Fibroblast of skin of scalp (primary cell): ENCODE measurements around the gene UGT2B10. TPM values are rescaled to one million over a fixed set of nuclear protein-coding genes. Genes with fewer than 3 reads are reported as not detected.
"Not testable (repeated sequence)": the region's sequence is repeated elsewhere in the genome, so short reads cannot be mapped to it uniquely, and the experiment has no call there.

Experiments used
- DNase-seq: peaks from one replicate; pipeline ENCODE4 v3.0.0-alpha.2; 2013
- polyA plus RNA-seq, 2 experiments: library from polyadenylated mRNA; unstranded; fragments of 120-200 nt; gene quantifications; one replicate each; pipeline ENCODE4 v1.2.1, GENCODE V29; 2013; ENCODE audit not compliant: insufficient read length in 2 of 2

The UGT2B10 gene
- polyA plus RNA-seq (2013, experiment 1 of 2; ENCODE audit: insufficient read length): not detected
- polyA plus RNA-seq (2013, experiment 2 of 2; ENCODE audit: insufficient read length): not detected

- not testable (repeated sequence) for DNase-seq
Observed at GRCh38 chr4:68815617-68816409, at the start of gene UGT2B10. Gene UGT2B10, plus strand, starts transcription at chr4:68815994. Its CDS starts 26 bp downstream, at chr4:68816020.

DNA sequence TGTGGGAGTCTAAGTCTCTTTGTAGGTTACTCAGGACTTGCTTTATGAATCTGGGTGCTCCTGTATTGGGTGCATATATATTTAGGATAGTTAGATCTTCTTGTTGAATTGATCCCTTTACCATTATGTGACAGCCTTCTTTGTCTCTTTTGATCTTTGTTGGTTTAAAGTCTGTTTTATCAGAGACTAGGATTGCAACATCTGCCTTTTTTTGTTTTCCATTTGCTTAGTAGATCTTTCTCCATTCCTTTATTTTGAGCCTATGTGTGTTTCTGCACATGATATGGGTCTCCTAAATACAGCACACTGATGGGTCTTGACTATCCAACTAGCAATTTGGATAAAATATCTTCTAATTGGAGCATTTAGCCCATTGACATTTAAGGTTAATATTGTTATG lies 44.0 kb upstream of the UGT2B10 start:
- not testable (repeated sequence) for DNase-seq

DNA sequence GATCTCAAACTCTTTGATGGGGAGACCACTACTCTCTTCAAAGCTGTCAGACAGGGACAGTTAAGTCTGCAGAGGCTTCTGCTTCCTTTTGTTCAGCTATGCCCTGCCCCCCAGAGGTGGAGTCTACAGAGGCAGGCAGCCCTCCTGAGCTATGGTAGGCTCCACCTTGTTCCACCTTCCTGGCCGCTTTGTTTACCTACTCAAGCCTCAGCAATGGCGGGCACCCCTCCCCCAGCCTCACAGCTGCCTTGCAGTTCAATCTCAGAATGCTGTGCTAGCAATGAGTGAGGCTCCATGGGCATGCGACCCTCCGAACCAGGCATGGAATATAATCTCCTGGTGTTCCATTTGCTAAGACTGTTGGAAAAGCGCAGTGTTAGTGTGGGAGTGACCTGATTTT lies 42.1 kb upstream of the UGT2B10 start:
- DNase-seq: no peak

GRCh38 chr4:68780232-68780631 lies 35.6 kb upstream of the UGT2B10 start:
- no peak for DNase-seq

GRCh38 chr4:68797048-68797447 lies 18.7 kb upstream of the UGT2B10 start:
- no peak for DNase-seq

DNA sequence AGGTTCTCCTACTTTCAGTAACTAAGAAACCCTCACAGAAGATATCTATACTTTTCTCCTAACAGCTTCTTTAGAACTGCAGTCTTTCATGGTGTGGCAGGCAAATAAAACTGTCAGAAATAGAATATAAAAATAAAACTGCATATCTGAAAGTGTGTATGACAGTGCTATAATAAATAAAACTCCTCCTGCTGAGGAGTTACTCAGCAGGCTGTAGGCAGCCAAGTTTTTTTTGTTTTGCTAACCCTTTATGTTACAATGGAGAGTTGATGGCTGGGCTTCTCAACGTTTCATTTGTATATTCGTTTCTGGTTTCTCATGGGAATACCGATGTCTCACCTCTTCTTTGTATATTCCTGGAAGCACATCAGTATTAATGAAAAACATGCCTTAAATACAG lies 18.2 kb upstream of the UGT2B10 start:
- DNase-seq: no peak

- DNase-seq: no peak
Observed at GRCh38 chr4:68803013-68803412, 12.8 kb upstream of the UGT2B10 start.

- no peak for DNase-seq
Observed at GRCh38 chr4:68808060-68808459, 7.7 kb upstream of the UGT2B10 start.

GRCh38 chr4:68810919-68811318 lies 4.9 kb upstream of the UGT2B10 start:
- DNase-seq: no peak

DNA sequence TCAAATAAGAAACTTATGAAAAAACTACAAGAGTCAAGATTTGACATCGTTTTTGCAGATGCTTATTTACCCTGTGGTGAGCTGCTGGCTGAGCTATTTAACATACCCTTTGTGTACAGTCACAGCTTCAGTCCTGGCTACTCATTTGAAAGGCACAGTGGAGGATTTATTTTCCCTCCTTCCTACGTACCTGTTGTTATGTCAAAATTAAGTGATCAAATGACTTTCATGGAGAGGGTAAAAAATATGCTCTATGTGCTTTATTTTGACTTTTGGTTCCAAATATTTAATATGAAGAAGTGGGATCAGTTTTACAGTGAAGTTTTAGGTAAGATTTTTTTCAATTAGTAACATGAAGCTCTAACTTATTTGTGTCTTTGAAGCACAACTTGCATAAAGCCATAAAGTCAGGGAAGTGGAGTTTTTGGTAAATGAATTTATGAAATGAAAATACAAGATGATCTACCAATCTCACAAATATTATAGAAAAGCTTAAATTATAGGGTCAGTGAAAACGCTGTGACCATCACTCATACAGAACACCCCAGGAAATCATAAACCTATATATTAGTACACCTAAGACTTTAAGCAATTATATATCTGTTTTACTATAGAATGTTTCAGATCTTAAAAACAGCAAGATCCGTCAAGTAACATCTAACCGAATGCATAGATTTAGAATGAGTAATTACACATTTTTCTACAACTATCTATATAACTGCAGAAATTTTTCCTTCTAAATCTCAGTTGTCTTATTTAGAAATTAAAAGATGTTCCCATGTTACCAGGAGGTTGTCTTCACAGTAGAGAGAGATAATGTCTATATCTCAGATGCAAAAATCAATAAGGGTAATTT lies 844 bp downstream of the UGT2B10 start:
- DNase-seq: not testable (repeated sequence)

DNA sequence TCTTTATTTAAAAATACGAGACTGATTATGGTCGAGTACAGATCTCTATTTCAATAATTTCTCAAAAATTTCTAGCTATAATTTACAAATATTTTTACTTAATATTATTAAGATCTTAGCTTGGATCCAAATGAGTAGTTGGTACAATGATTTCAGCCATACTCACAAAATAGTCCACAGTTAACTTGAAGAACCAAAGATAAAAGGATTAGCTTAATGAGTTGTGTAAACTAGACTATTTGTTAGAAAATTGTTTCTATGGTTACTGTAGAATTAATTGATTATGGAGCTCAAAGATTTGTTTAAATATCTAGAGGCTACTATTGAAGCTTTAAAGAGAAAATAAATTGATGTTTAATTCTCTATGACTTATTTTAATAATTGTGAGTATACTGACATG lies 1.6 kb downstream of the UGT2B10 start:
- DNase-seq: no peak

DNA sequence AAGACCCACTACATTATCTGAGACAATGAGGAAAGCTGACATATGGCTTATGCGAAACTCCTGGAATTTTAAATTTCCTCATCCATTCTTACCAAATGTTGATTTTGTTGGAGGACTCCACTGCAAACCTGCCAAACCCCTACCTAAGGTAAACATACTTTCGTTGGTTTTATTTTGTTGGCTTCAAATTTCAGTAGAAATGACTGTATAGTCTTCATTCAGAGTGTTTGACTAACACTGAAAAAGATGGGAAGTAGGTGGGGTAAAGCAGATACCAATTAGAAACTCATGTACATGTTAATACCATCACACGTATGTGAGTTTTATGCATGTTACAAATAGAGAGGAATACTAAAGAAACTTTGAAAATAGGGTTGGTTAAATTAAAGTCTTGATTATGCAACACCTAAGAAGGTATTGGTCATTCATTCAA lies 2.3 kb downstream of the UGT2B10 start:
- not testable (repeated sequence) for DNase-seq

GRCh38 chr4:68831642-68832041 lies 15.8 kb downstream of the UGT2B10 start:
- DNase-seq: no peak

- DNase-seq: no peak
Observed at GRCh38 chr4:68850293-68850692, 34.5 kb downstream of the UGT2B10 start.

GRCh38 chr4:68855771-68856170 lies 40.0 kb downstream of the UGT2B10 start:
- DNase-seq: no peak

- no peak for DNase-seq
Observed at GRCh38 chr4:68858039-68858438, 42.2 kb downstream of the UGT2B10 start.

DNA sequence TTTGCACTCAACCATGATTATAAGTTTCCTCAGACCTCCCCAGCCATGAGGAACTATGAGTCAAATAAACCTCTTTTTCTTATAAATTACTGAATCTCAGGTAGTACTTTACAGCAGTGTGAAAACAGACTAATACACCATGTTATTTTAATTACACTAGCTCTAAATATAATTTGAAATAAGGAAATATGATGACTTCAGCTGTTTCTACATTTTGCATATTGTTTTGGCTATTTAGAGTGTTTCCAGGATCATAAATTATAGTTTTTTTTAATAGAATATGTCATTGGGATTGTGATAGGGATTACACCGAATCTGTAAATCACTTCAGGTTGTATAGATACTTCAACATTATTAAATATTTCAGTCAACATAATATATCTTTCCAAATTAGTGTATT lies 43.9 kb downstream of the UGT2B10 start:
- DNase-seq: no peak

GRCh38 chr4:68861057-68861456 lies 45.3 kb downstream of the UGT2B10 start:
- DNase-seq: no peak

GRCh38 chr4:68864438-68865187 lies 48.8 kb downstream of the UGT2B10 start:
- no peak for DNase-seq

GRCh38 chr4:68865188-68865638 lies 49.4 kb downstream of the UGT2B10 start:
- no peak for DNase-seq

DNA sequence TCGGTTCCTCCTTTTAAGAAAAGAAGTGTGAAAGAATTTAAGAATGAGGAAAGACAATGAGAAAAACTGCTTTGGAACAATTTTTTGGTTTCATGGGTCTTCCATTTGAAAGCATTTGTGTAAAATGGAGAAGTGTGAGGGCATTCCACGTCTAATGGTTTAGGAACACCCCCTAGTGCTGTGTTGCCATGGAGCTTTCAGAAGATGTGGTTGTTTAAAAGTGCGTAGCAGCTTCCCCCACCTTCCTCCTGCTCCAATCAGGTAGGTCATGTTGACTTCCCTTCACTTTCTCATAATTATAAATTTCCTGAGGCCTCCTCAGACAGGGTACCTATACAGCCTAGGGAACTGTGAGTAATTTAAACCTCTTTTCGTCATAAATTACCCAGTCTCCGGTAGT lies 50.0 kb downstream of the UGT2B10 start:
- DNase-seq: no peak

GRCh38 chr4:68869274-68869773 lies 53.5 kb downstream of the UGT2B10 start:
- DNase-seq: no peak
